ENCODE results near the gene PACRG. TPM values are rescaled to one million over a fixed set of nuclear protein-coding genes. Genes with fewer than 3 reads are reported as not detected.

The PACRG gene
- total and polyA plus RNA-seq, 4 donors, result 0.47 to 3.8 (median 2.4) TPM

GRCh38 chr6:162683135-162683534, 44.6 kb upstream of the PACRG start:
- H3K9me3 ChIP-seq (ENCODE audit: control insufficient read depth in 4 of 4, low read length in 3 of 4), result no peaks in the 10 kb centered on the region
- DNase-seq (ENCODE audit: low spot score), result no peak
- peaks cover 0 to 7% (median 3%) of the 10 kb centered on the region in 4 donors for H3K4me1 ChIP-seq (ENCODE audit: control insufficient read depth in 4 of 4, insufficient read depth in 4 of 4, low read length in 3 of 4)
- no peak overlapping the region for H3K27ac ChIP-seq (ENCODE audit: low read depth in 1 of 2, low read length in 2 of 2)
- H3K9ac ChIP-seq (ENCODE audit: low read depth in 1 of 2, low read length in 2 of 2), result no peak overlapping the region
- 72% methylated on average over 4 of the region's 4 CpGs for WGBS
- H3K36me3 ChIP-seq (ENCODE audit: control insufficient read depth in 4 of 4, insufficient read depth in 3 of 4, low read depth in 1 of 4, low read length in 3 of 4), result no peaks in the 10 kb centered on the region
- H3K27me3 ChIP-seq (ENCODE audit: control insufficient read depth in 4 of 4, insufficient read depth in 4 of 4, low read length in 3 of 4), result no peaks in the 10 kb centered on the region
- H3K4me3 ChIP-seq (ENCODE audit: low read depth in 1 of 3, low read length in 3 of 3), result no peak overlapping the region
- no peak for TF ChIP-seq JUND (IDR thresholded peaks at IDR 0.05)
- TF ChIP-seq SP1 (IDR thresholded peaks at IDR 0.05), result no peak
- TF ChIP-seq RAD21 (IDR thresholded peaks at IDR 0.05), result no peak
- TF ChIP-seq REST (IDR thresholded peaks at IDR 0.05), result no peak
- no peak for TF ChIP-seq ATF3 (IDR thresholded peaks at IDR 0.05)
- no peak for TF ChIP-seq HNF4G (IDR thresholded peaks at IDR 0.05)
- TF ChIP-seq FOXA1 (IDR thresholded peaks at IDR 0.05), result no peak

- Histone ChIP-seq H3K27ac (ENCODE audit: low read depth in 1 of 2, low read length in 2 of 2) (no peak overlapping the region), H3K9me3 (ENCODE audit: control insufficient read depth in 4 of 4, low read length in 3 of 4) (no peaks in the 10 kb centered on the region), H3K27me3 (ENCODE audit: control insufficient read depth in 4 of 4, insufficient read depth in 4 of 4, low read length in 3 of 4) (no peaks in the 10 kb centered on the region), H3K4me1 (ENCODE audit: control insufficient read depth in 4 of 4, insufficient read depth in 4 of 4, low read length in 3 of 4) (peaks cover 0 to 7% (median 3%) of the 10 kb centered on the region in 4 donors), H3K9ac (ENCODE audit: low read depth in 1 of 2, low read length in 2 of 2) (no peak overlapping the region), H3K4me3 (ENCODE audit: low read depth in 1 of 3, low read length in 3 of 3) (no peak overlapping the region), H3K36me3 (ENCODE audit: control insufficient read depth in 4 of 4, insufficient read depth in 3 of 4, low read depth in 1 of 4, low read length in 3 of 4) (no peaks in the 10 kb centered on the region)
- WGBS, result 85% methylated on average over 1 of the region's 1 CpG
- DNase-seq (ENCODE audit: low spot score), result no peak
- TF ChIP-seq HNF4A (conservative IDR thresholded peaks at IDR 0.05), result no peak
- TF ChIP-seq HNF4G (IDR thresholded peaks at IDR 0.05), result no peak
- no peak for TF ChIP-seq FOXA1 (IDR thresholded peaks at IDR 0.05)
- TF ChIP-seq ZBTB33 (IDR thresholded peaks at IDR 0.05), result no peak
- no peak for TF ChIP-seq YY1 (IDR thresholded peaks at IDR 0.05)
- no peak for TF ChIP-seq TAF1 (conservative IDR thresholded peaks at IDR 0.05)
Observed at GRCh38 chr6:162684052-162684451, 43.7 kb upstream of the PACRG start.

GRCh38 chr6:162684961-162685360, 42.8 kb upstream of the PACRG start:
- H3K4me1 ChIP-seq (ENCODE audit: control insufficient read depth in 4 of 4, insufficient read depth in 4 of 4, low read length in 3 of 4), result peaks cover 0 to 7% (median 2%) of the 10 kb centered on the region in 4 donors
- DNase-seq (ENCODE audit: low spot score), result no peak
- H3K36me3 ChIP-seq (ENCODE audit: control insufficient read depth in 4 of 4, insufficient read depth in 3 of 4, low read depth in 1 of 4, low read length in 3 of 4), result no peaks in the 10 kb centered on the region
- no peaks in the 10 kb centered on the region for H3K9me3 ChIP-seq (ENCODE audit: control insufficient read depth in 4 of 4, low read length in 3 of 4)
- H3K9ac ChIP-seq (ENCODE audit: low read depth in 1 of 2, low read length in 2 of 2), result no peak overlapping the region
- H3K4me3 ChIP-seq (ENCODE audit: low read depth in 1 of 3, low read length in 3 of 3), result no peak overlapping the region
- no peaks in the 10 kb centered on the region for H3K27me3 ChIP-seq (ENCODE audit: control insufficient read depth in 4 of 4, insufficient read depth in 4 of 4, low read length in 3 of 4)
- H3K27ac ChIP-seq (ENCODE audit: low read depth in 1 of 2, low read length in 2 of 2), result no peak overlapping the region
- WGBS, result 93% methylated on average over 3 of the region's 3 CpGs
- TF ChIP-seq GABPA (IDR thresholded peaks at IDR 0.05 in 1 of 2, conservative IDR thresholded peaks at IDR 0.05 in 1 of 2) (no peak), TAF1 (conservative IDR thresholded peaks at IDR 0.05) (no peak), RAD21 (IDR thresholded peaks at IDR 0.05) (no peak), CTCF (IDR thresholded peaks at IDR 0.05; ENCODE audit: low read depth, low read length, missing input control) (no peak), SP1 (IDR thresholded peaks at IDR 0.05) (no peak), NR2F2 (IDR thresholded peaks at IDR 0.05) (no peak), HNF4A (conservative IDR thresholded peaks at IDR 0.05) (no peak), JUND (IDR thresholded peaks at IDR 0.05) (no peak)
